SK-N-SH (cell line): ENCODE measurements around the gene ACTN4. TPM values are rescaled to one million over a fixed set of nuclear protein-coding genes. Genes with fewer than 3 reads are reported as not detected.

Experiments
- CHD2 ChIP-seq: fragments of 150-350 bp; IDR thresholded peaks from 2 replicates; pipeline ENCODE4 v1.6.1; 2018; ENCODE audit warnings: low read length; ENCODE audit not compliant: partially characterized antibody
- FOSL2 ChIP-seq: IDR thresholded peaks from 2 replicates; pipeline ENCODE4 v1.4.0; 2012; ENCODE audit warnings: low read depth, mild to moderate bottlenecking, moderate library complexity, borderline replicate concordance
- FOXM1 ChIP-seq: IDR thresholded peaks from 2 replicates; pipeline ENCODE4 v1.4.0; 2012; ENCODE audit warnings: low read depth, mild to moderate bottlenecking
- GABPA ChIP-seq: IDR thresholded peaks from 2 replicates; pipeline ENCODE4 v1.4.0; 2012; ENCODE audit warnings: low read depth, mild to moderate bottlenecking
- MEF2A ChIP-seq: IDR thresholded peaks from 2 replicates; pipeline ENCODE4 v1.4.0; 2012; ENCODE audit warnings: low read depth, borderline replicate concordance
- NFIC ChIP-seq: IDR thresholded peaks from 2 replicates; pipeline ENCODE4 v1.4.0; 2012; ENCODE audit warnings: borderline replicate concordance
- POLR2AphosphoS5 ChIP-seq: IDR thresholded peaks from 2 replicates; pipeline ENCODE4 v1.6.1; 2012; ENCODE audit warnings: low read depth, low read length
- RAD21 ChIP-seq: IDR thresholded peaks from 2 replicates; pipeline ENCODE4 v1.6.1; 2012; ENCODE audit warnings: mild to moderate bottlenecking, low read length
- RXRA ChIP-seq: IDR thresholded peaks from 2 replicates; pipeline ENCODE4 v1.4.0; 2012; ENCODE audit warnings: low read depth, mild to moderate bottlenecking, borderline replicate concordance
- SMC3 ChIP-seq: IDR thresholded peaks from 2 replicates; pipeline ENCODE4 v1.6.1; 2012; ENCODE audit warnings: low read depth, low read length, improper control_type of control experiment
- TAF1 ChIP-seq: IDR thresholded peaks from 2 replicates; pipeline ENCODE4 v1.6.1; 2012; ENCODE audit warnings: low read depth, mild to moderate bottlenecking, low read length, moderate library complexity, borderline replicate concordance
- TCF12 ChIP-seq: IDR thresholded peaks from 2 replicates; pipeline ENCODE4 v1.4.0; 2012
- TEAD4 ChIP-seq: IDR thresholded peaks from 2 replicates; pipeline ENCODE4 v1.4.0; 2012; ENCODE audit warnings: mild to moderate bottlenecking, borderline replicate concordance; ENCODE audit not compliant: insufficient read depth
- YY1 ChIP-seq: IDR thresholded peaks from 2 replicates; pipeline ENCODE4 v1.4.0; 2012; ENCODE audit warnings: low read depth, mild to moderate bottlenecking
- polyA plus RNA-seq, 3 experiments: library from polyadenylated mRNA; depleted of rRNA; stranded (reverse); fragments of >200 nt; gene quantifications; 2 replicates each; pipeline ENCODE4 v1.2.3, GENCODE V29; 2012
- TF ChIP-seq, protein P1 (sequence below): IDR thresholded peaks from 2 replicates; pipeline ENCODE4 v1.4.0; 2012; ENCODE audit warnings: low read depth, borderline replicate concordance
- TF ChIP-seq, protein P2 (sequence below): IDR thresholded peaks from 2 replicates; pipeline ENCODE4; 2012
- TF ChIP-seq, protein P3 (sequence below): IDR thresholded peaks from 2 replicates; pipeline ENCODE4 v1.4.0; 2012; ENCODE audit warnings: low read depth, borderline replicate concordance

ACTN4 gene
- polyA plus RNA-seq, 1 of the 3 experiments (the other 2 are of a cell fraction), result 598 TPM

DNA sequence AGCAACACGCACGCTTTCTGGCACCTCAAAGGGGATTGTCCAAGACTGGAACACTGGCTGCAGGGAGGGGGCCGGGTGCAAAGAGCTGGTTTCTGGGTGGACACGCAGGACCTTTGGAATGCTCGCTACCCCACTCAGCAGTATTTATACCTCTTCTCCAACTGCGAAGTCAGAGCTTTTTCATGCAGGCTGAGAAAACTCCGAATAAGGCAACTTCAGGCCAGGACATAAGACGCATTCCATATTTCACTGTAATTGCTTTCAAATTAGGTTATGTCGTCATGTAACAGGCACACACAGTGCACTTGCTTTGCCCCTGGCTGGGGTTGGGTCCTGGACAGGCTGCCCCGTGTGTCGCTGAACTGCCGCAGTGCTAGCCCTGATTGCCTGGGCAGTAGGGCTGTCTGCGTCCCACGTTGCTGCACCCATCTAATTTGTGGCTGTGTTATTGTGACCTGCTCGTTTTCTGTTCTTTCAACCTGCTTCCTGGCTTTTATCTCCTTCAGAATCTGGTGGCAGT lies 44.5 kb downstream of the ACTN4 start (continued):
- TF ChIP-seq NFIC (peak; percentile 67; the same call in 1 of the 2 replicates), TCF12 (peak; percentile 69), SMC3 (peak; percentile 1; the same call in 1 of the 2 replicates), POLR2AphosphoS5 (peak; percentile 77; the same call in 1 of the 2 replicates), GABPA (no peak), TEAD4 (peak; percentile 72; the same call in 1 of the 2 replicates), CHD2 (peak; percentile 81), TAF1 (peak; percentile 45; the same call in 1 of the 2 replicates), RAD21 (peak; percentile 20; the same call in 1 of the 2 replicates), RXRA (peak; percentile 80; the same call in 1 of the 2 replicates), YY1 (no peak), FOXM1 (peak; percentile 69; the same call in 1 of the 2 replicates), MEF2A (peak; percentile 97; the same call in 1 of the 2 replicates), FOSL2 (peak; percentile 78; the same call in 1 of the 2 replicates)
- TF ChIP-seq, protein P1, sequence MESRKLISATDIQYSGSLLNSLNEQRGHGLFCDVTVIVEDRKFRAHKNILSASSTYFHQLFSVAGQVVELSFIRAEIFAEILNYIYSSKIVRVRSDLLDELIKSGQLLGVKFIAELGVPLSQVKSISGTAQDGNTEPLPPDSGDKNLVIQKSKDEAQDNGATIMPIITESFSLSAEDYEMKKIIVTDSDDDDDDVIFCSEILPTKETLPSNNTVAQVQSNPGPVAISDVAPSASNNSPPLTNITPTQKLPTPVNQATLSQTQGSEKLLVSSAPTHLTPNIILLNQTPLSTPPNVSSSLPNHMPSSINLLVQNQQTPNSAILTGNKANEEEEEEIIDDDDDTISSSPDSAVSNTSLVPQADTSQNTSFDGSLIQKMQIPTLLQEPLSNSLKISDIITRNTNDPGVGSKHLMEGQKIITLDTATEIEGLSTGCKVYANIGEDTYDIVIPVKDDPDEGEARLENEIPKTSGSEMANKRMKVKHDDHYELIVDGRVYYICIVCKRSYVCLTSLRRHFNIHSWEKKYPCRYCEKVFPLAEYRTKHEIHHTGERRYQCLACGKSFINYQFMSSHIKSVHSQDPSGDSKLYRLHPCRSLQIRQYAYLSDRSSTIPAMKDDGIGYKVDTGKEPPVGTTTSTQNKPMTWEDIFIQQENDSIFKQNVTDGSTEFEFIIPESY, result no peak
- TF ChIP-seq, protein P2, sequence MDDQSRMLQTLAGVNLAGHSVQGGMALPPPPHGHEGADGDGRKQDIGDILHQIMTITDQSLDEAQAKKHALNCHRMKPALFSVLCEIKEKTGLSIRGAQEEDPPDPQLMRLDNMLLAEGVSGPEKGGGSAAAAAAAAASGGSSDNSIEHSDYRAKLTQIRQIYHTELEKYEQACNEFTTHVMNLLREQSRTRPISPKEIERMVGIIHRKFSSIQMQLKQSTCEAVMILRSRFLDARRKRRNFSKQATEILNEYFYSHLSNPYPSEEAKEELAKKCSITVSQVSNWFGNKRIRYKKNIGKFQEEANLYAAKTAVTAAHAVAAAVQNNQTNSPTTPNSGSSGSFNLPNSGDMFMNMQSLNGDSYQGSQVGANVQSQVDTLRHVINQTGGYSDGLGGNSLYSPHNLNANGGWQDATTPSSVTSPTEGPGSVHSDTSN, result peak; percentile 72
- TF ChIP-seq, protein P3, sequence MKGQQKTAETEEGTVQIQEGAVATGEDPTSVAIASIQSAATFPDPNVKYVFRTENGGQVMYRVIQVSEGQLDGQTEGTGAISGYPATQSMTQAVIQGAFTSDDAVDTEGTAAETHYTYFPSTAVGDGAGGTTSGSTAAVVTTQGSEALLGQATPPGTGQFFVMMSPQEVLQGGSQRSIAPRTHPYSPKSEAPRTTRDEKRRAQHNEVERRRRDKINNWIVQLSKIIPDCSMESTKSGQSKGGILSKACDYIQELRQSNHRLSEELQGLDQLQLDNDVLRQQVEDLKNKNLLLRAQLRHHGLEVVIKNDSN, result no peak; the same call in 1 of the 2 replicates
